K562 (cell line): ENCODE measurements around the gene NCOA3. TPM values are rescaled to one million over a fixed set of nuclear protein-coding genes. Genes with fewer than 3 reads are reported as not detected.

ENCODE experiments used
- ATAC-seq: fragments of 200-7000 bp; cut with Tn5 transposase; 3 replicates; pipeline ENCODE4 v1.9.1; 2020; ENCODE audit warnings: moderate library complexity
- BruUV-seq: library from RNA; stranded (reverse); fragments of 400-500 nt; replicated peaks from 2 replicates; lab custom pipeline; 2021; lab: Mats Ljungman, UMichigan
- CTCF ChIA-PET: fragments of 300-600 bp; formaldehyde crosslinking; extraction: SDS; loops from one replicate; lab custom pipeline; 2021; ENCODE audit warnings: low intra/inter-chr PET ratio; lab: Yijun Ruan, JAX
- POLR2A ChIA-PET: fragments of 300-600, 350-650 bp; sonication (Branson Sonifier 250); formaldehyde crosslinking; extraction: SDS; loops from one replicate; lab custom pipeline; 2021; ENCODE audit warnings: antibody characterized with exemption, inconsistent platforms; lab: Yijun Ruan, JAX
- DNase-seq, 4 experiments: peaks; one replicate each; pipeline versions ENCODE4 v3.0.0 to v3.0.0-alpha.2; 2011 to 2018; ENCODE audit warnings: low spot score in 3 of 4, mixed read lengths in 3 of 4; ENCODE audit errors: extremely low read depth in 1 of 4
- FAIRE-seq: peaks from 2 replicates; lab custom pipeline; 2011; peaks lifted over from hg19 to GRCh38; lab: Jason Lieb, UNC
- H2AFZ ChIP-seq: 2 replicates; pipeline ENCODE4 v1.6.0; 2011; ENCODE audit warnings: low read depth, low read length, control low read depth, inconsistent platforms
- H3K27ac ChIP-seq: fragments of 200-600 bp; 3 replicates; pipeline ENCODE4 v1.8.0; 2011; ENCODE audit warnings: low read depth, mild to moderate bottlenecking, control low read depth, inconsistent platforms, low read length, moderate library complexity, mixed read lengths; ENCODE audit errors: extremely low read depth
- H3K27me3 ChIP-seq, 2 experiments: fragments of 300-600 bp in 1 of 2; 2 replicates in 1 of 2; 3 replicates in 1 of 2; pipeline versions ENCODE4 v1.6.0 to v1.8.0; 2011; ENCODE audit warnings: inconsistent platforms in 2 of 2, low read length in 2 of 2, mild to moderate bottlenecking in 1 of 2, mixed read lengths in 1 of 2, moderate library complexity in 1 of 2; ENCODE audit not compliant: control insufficient read depth in 2 of 2, insufficient read depth in 2 of 2
- H3K36me3 ChIP-seq: fragments of 300-600 bp; 3 replicates; pipeline ENCODE4 v1.8.0; 2011; ENCODE audit warnings: mild to moderate bottlenecking, low read length, inconsistent platforms; ENCODE audit not compliant: control insufficient read depth, insufficient read depth
- H3K4me1 ChIP-seq, 2 experiments: fragments of 200-600 bp in 1 of 2; replicated peaks in 1 of 2; 2 replicates in 1 of 2; 3 replicates in 1 of 2; pipeline versions ENCODE4 v1.5.1 to v1.8.0; 2011; ENCODE audit warnings: inconsistent platforms in 2 of 2, low read length in 2 of 2, mild to moderate bottlenecking in 1 of 2, mixed read lengths in 1 of 2, moderate library complexity in 1 of 2; ENCODE audit not compliant: control insufficient read depth in 2 of 2, insufficient read depth in 2 of 2
- H3K4me2 ChIP-seq: 2 replicates; pipeline ENCODE4 v1.6.1; 2011; ENCODE audit warnings: low read length, control low read depth, inconsistent platforms, mixed read lengths; ENCODE audit not compliant: insufficient read depth
- H3K4me3 ChIP-seq: fragments of 200-600 bp; sonication (generic), shearing (Covaris generic); 2 replicates; pipeline ENCODE4 v1.5.1; 2016; ENCODE audit warnings: control low read depth, inconsistent platforms
- H3K79me2 ChIP-seq: fragments of 200-600 bp; 3 replicates; pipeline ENCODE4 v1.8.0; 2011; ENCODE audit warnings: low read length, inconsistent platforms; ENCODE audit not compliant: control insufficient read depth, insufficient read depth
- H3K9ac ChIP-seq, 2 experiments: 2 replicates each; pipeline versions ENCODE4 v1.6.0 to v1.6.1; 2011; ENCODE audit warnings: low read depth in 2 of 2, low read length in 2 of 2, control low read depth in 1 of 2, inconsistent platforms in 1 of 2, mild to moderate bottlenecking in 1 of 2, mixed read lengths in 1 of 2; ENCODE audit not compliant: insufficient read depth in 1 of 2
- H3K9me1 ChIP-seq: one replicate; pipeline ENCODE4 v1.6.0; 2011; ENCODE audit warnings: inconsistent platforms, mild to moderate bottlenecking, low read length, moderate library complexity; ENCODE audit not compliant: control insufficient read depth, insufficient read depth
- H3K9me3 ChIP-seq: replicated peaks from 2 replicates; pipeline ENCODE4 v1.5.1; 2011; ENCODE audit warnings: low read depth, low read length, inconsistent platforms; ENCODE audit not compliant: control insufficient read depth, insufficient read depth
- H4K20me1 ChIP-seq: replicated peaks from 2 replicates; pipeline ENCODE4 v1.6.1; 2011; ENCODE audit warnings: low read length, inconsistent platforms, mixed read lengths; ENCODE audit not compliant: control insufficient read depth, insufficient read depth
- ARID2 ChIP-seq: fragments of 450-650 bp; IDR thresholded peaks from 2 replicates; pipeline ENCODE4 v1.6.1; 2017; ENCODE audit warnings: antibody characterized with exemption, mild to moderate bottlenecking
- BDP1 ChIP-seq: IDR thresholded peaks from 3 replicates; pipeline ENCODE4 v1.6.1; 2011; ENCODE audit not compliant: insufficient read length, insufficient read depth
- HDAC6 ChIP-seq: IDR thresholded peaks from 2 replicates; pipeline ENCODE4 v1.6.1; 2012; ENCODE audit warnings: low read depth, mild to moderate bottlenecking, control low read depth, inconsistent platforms, low read length, moderate library complexity
- HNRNPH1 ChIP-seq: fragments of 200-400 bp; formaldehyde crosslinking; optimal IDR thresholded peaks from 2 replicates; pipeline ENCODE3; 2017; ENCODE audit warnings: low read depth, mild to moderate bottlenecking, low read length, moderate library complexity
- NFATC3 ChIP-seq: fragments of 450-650 bp; IDR thresholded peaks from 2 replicates; pipeline ENCODE4 v1.6.1; 2017; ENCODE audit warnings: mild to moderate bottlenecking
- PML ChIP-seq: IDR thresholded peaks from 2 replicates; pipeline ENCODE4 v1.6.1; 2012; ENCODE audit warnings: low read length, inconsistent platforms
- ZNF146 ChIP-seq: IDR thresholded peaks from one replicate; pipeline ENCODE4 v1.6.1; 2018; ENCODE audit warnings: missing compliant biosample characterization; ENCODE audit not compliant: unreplicated experiment
- ZNF23 ChIP-seq: fragments of 250-450 bp; sonication (Bioruptor Pico); IDR thresholded peaks from 2 replicates; pipeline ENCODE4 v1.4.0; 2020; ENCODE audit warnings: mild to moderate bottlenecking
- WGBS: fragments of 100-300 bp; shearing (Covaris generic); methylation state at CpG from one replicate; pipeline ENCODE4 v1.1.6; 2016; ENCODE audit warnings: low coverage, mixed read lengths; ENCODE audit not compliant: insufficient coverage; ENCODE audit errors: missing lambda C conversion rate; 5-methylcytosine and 5-hydroxymethylcytosine counted together
- in situ Hi-C: fragments of 300-500 bp; cut with MboI; formaldehyde crosslinking; loops from 4 replicates; pipeline ENCODE4 v1.15.0; 2018; ENCODE audit warnings: inconsistent platforms, mixed read lengths
- intact Hi-C: fragments of 100-400 bp; cut with micrococcal nuclease; formaldehyde crosslinking; loops from 2 replicates; pipeline ENCODE4 v1.14.2; 2022
- polyA plus RNA-seq, 8 experiments: library from polyadenylated mRNA; depleted of rRNA in 4 of 8; stranded (reverse) in 5 of 8; unstranded in 3 of 8; fragments of >200 nt; fragmentation: Nextera tagmentation in 2 of 8; fragmentation: Illumina TruSeq in 1 of 8; extraction: Ambion mirVana in 2 of 8; extraction: Trizol in 1 of 8; gene quantifications; 2 replicates each; pipeline versions ENCODE4 v1.2.1 to v1.2.3, GENCODE V29; 2011 to 2014; ENCODE audit warnings: inconsistent platforms in 1 of 8, missing spikeins in 1 of 8
- total RNA-seq, 7 experiments: library from RNA; depleted of rRNA in 6 of 7; stranded (reverse); fragments of >200 nt in 6 of 7; fragmentation: Illumina TruSeq in 2 of 7; extraction: Trizol in 2 of 7; gene quantifications; 2 replicates each; pipeline versions ENCODE4 v1.2.1 to v1.2.3, GENCODE V29; 2011 to 2021; ENCODE audit warnings: low replicate concordance in 1 of 7
- TF ChIP-seq, protein P1 (sequence below): fragments of 450-650 bp; IDR thresholded peaks from 2 replicates; pipeline ENCODE4 v1.6.1; 2016
- TF ChIP-seq, protein P2 (sequence below), 3 experiments: fragments of 200-800 bp in 1 of 3; fragments of 250-450 bp in 1 of 3; fragments of 450-650 bp in 1 of 3; sonication (Bioruptor Pico) in 1 of 3; sonication (Bioruptor generic) in 1 of 3; formaldehyde crosslinking in 1 of 3; IDR thresholded peaks; 2 replicates each; pipeline versions ENCODE4 v1.6.1 to v1.8.0; 2016 to 2022; ENCODE audit warnings: mild to moderate bottlenecking in 2 of 3, missing genetic modification characterization in 2 of 3, missing compliant biosample characterization in 1 of 3, moderate library complexity in 1 of 3
- TF ChIP-seq, protein P3 (sequence below): sonication (generic); IDR thresholded peaks from 2 replicates; pipeline ENCODE4 v1.6.1; 2016

NCOA3 gene
- total and polyA plus RNA-seq, 9 of the 15 experiments (the other 6 are each of a cell fraction or from before 2014, with no cell fraction given): 3.2 to 24.3 (median 14.4) TPM

DNA sequence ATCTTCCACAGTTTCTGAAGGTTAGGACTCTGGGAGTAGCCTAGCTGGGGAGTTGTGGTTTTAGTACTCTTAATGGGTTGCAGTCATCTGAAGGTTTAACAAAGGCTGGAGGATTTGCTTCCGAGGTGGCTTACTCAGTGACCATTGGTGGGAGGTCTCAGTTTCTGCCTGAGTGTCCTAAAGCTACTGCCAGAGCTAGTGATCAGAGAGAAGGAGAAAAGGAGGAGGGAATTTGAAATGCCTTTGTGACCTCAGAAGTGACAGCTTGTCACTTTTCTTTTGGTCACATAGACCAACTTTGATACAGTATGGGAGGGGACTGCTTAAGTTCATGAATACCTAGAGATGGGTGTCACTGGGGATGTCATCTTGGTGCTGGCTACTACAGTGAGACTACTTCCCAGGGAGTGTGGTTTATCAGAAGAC, 41.3 kb downstream of the NCOA3 start:
- FAIRE-seq: no peak
- H3K9ac ChIP-seq: no peak overlapping the region; a peak in 1 of 4 replicates
- no peaks in the 10 kb centered on the region for H3K27me3 ChIP-seq
- H3K27ac ChIP-seq: peak overlapping the region; percentile 10; the same call in 1 of the 3 replicates
- ATAC-seq: peak; percentile 70
- POLR2A ChIA-PET: interaction anchor here (1.1 kb wide), 1 partner anchor 9 kb away, joined by 7 read pairs; no protein-coding TSS in a partner anchor
- no peaks in the 10 kb centered on the region for H3K36me3 ChIP-seq
- H3K9me1 ChIP-seq: no peaks in the 10 kb centered on the region
- H3K9me3 ChIP-seq: no peaks in the 10 kb centered on the region
- peak in 1 of 4 experiments; percentile 21 for DNase-seq
- H3K4me1 ChIP-seq: peaks cover 5 to 11% of the 10 kb centered on the region in 2 experiments; a peak in 3 of 5 replicates
- H4K20me1 ChIP-seq: peaks cover 6% of the 10 kb centered on the region; the same call in 1 of the 2 replicates
- TF ChIP-seq NFATC3 (no peak), HNRNPH1 (no peak), BDP1 (no peak), ZNF23 (CRISPR knock-in tag) (no peak), ZNF146 (CRISPR knock-in tag) (no peak), HDAC6 (no peak), PML (no peak), ARID2 (no peak)
- TF ChIP-seq, protein P1, sequence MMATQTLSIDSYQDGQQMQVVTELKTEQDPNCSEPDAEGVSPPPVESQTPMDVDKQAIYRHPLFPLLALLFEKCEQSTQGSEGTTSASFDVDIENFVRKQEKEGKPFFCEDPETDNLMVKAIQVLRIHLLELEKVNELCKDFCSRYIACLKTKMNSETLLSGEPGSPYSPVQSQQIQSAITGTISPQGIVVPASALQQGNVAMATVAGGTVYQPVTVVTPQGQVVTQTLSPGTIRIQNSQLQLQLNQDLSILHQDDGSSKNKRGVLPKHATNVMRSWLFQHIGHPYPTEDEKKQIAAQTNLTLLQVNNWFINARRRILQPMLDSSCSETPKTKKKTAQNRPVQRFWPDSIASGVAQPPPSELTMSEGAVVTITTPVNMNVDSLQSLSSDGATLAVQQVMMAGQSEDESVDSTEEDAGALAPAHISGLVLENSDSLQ: peak; percentile 16; the same call in 1 of the 2 replicates
- TF ChIP-seq, protein P2, sequence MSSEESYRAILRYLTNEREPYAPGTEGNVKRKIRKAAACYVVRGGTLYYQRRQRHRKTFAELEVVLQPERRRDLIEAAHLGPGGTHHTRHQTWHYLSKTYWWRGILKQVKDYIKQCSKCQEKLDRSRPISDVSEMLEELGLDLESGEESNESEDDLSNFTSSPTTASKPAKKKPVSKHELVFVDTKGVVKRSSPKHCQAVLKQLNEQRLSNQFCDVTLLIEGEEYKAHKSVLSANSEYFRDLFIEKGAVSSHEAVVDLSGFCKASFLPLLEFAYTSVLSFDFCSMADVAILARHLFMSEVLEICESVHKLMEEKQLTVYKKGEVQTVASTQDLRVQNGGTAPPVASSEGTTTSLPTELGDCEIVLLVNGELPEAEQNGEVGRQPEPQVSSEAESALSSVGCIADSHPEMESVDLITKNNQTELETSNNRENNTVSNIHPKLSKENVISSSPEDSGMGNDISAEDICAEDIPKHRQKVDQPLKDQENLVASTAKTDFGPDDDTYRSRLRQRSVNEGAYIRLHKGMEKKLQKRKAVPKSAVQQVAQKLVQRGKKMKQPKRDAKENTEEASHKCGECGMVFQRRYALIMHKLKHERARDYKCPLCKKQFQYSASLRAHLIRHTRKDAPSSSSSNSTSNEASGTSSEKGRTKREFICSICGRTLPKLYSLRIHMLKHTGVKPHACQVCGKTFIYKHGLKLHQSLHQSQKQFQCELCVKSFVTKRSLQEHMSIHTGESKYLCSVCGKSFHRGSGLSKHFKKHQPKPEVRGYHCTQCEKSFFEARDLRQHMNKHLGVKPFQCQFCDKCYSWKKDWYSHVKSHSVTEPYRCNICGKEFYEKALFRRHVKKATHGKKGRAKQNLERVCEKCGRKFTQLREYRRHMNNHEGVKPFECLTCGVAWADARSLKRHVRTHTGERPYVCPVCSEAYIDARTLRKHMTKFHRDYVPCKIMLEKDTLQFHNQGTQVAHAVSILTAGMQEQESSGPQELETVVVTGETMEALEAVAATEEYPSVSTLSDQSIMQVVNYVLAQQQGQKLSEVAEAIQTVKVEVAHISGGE (CRISPR knock-in tag; IDR thresholded peaks at IDR 0.05): peak in 1 of 3 experiments; percentile 30; a peak in 1 of 6 replicates
- TF ChIP-seq, protein P3, sequence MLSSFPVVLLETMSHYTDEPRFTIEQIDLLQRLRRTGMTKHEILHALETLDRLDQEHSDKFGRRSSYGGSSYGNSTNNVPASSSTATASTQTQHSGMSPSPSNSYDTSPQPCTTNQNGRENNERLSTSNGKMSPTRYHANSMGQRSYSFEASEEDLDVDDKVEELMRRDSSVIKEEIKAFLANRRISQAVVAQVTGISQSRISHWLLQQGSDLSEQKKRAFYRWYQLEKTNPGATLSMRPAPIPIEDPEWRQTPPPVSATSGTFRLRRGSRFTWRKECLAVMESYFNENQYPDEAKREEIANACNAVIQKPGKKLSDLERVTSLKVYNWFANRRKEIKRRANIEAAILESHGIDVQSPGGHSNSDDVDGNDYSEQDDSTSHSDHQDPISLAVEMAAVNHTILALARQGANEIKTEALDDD: peak; percentile 29; the same call in 1 of the 2 replicates
- H3K79me2 ChIP-seq: peaks cover 69% of the 10 kb centered on the region
- no peak overlapping the region for H2AFZ ChIP-seq
- CTCF ChIA-PET: no interaction called here
- in situ Hi-C loops (no loop called here), intact Hi-C loops (no loop called here)
- BruUV-seq: no TSS peak
- 19% methylated on average over 1 of the region's 1 CpG for WGBS
- no peak overlapping the region for H3K4me2 ChIP-seq
- no peak overlapping the region for H3K4me3 ChIP-seq
